Activated CD4-positive, alpha-beta T cell treated with anti-CD3 and anti-CD28 coated beads, Interleukin-2, amount 10 ng/mL, durations not matched to agents 7 days and 5 days (primary cell): ENCODE data around the gene LTBP2. TPM values are rescaled to one million over a fixed set of nuclear protein-coding genes. Genes with fewer than 3 reads are reported as not detected.

Experiments
- CTCF ChIA-PET: fragments of 350-600 bp; sonication (Branson Sonifier 250); formaldehyde crosslinking; loops from one replicate; lab custom pipeline; 2021; ENCODE audit warnings: antibody characterized with exemption; lab: Charles Lee
- POLR2A ChIA-PET: fragments of 350-600 bp; sonication (Branson Sonifier 250); formaldehyde crosslinking; loops from one replicate; lab custom pipeline; 2021; ENCODE audit warnings: antibody characterized with exemption; lab: Charles Lee
- DNase-seq: peaks from one replicate; pipeline ENCODE4 v3.0.0-alpha.2; 2020
- H3K27ac Mint-ChIP-seq: one replicate; pipeline ENCODE4 v1.8.0; 2021; ENCODE audit warnings: mild to moderate bottlenecking, moderate library complexity, mixed read lengths
- H3K27me3 Mint-ChIP-seq: one replicate; pipeline ENCODE4 v1.8.0; 2021; ENCODE audit warnings: mixed read lengths
- H3K36me3 Mint-ChIP-seq: one replicate; pipeline ENCODE4 v1.8.0; 2021; ENCODE audit warnings: low read depth, mixed read lengths
- H3K4me1 Mint-ChIP-seq: one replicate; pipeline ENCODE4 v1.8.0; 2021; ENCODE audit warnings: mixed read lengths
- H3K4me3 Mint-ChIP-seq: one replicate; pipeline ENCODE4 v1.8.0; 2021; ENCODE audit warnings: mild to moderate bottlenecking, moderate library complexity, mixed read lengths
- H3K9me3 Mint-ChIP-seq: one replicate; pipeline ENCODE4 v1.8.0; 2021; ENCODE audit warnings: mixed read lengths
- total RNA-seq, 2 experiments: library from RNA; stranded (reverse); gene quantifications; one replicate each; pipeline ENCODE4 v1.2.3, GENCODE V29; 2021

The LTBP2 gene
- total RNA-seq, 2 experiments from 2014 or later: 0.05 to 0.12 TPM

DNA sequence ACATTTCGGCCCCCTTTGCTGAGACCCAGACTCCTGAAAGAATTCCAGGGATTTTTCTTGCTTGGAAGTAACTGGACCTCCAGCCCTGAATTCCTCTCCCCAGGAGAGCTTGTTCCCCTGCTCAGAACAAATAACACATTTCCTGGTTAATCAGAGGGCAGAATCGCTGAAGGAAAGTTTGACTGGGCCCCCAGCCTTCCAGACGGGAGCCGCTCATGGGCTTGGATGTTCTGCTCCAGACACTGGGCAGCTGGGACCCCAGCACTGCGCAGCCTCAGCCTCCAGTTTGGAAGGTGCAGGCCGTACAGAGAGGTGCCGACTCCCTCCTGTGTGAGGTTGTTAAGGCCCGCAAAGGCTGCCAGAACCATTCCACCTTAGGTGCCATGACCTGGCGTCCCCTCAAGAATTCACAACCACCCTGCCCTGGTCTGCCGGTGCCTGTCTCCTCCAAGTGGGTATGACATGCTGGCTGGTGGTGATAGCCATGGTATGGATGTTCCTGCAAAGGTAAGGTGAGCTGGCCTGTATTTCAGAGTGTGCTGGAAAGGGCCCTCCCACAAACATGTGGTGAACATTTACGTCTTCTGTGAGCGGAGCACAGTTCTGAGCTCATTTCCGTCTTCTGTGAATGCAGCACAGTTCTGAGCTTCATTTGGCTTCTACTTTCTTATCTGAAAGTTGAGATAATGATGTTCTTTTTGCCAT is 5.1 kb upstream of the LTBP2 start:
- peaks cover 1% of the 10 kb centered on the region for H3K9me3 Mint-ChIP-seq
- ChIA-PET CTCF (interaction anchor here (0.7 to 4.3 kb wide), 4 partner anchors 8 to 1347 kb away, joined by 3 to 20 read pairs (median 4); partner anchors contain the start of gene YLPM1), POLR2A (interaction anchor here (0.6 kb wide), 1 partner anchor 96 kb away, joined by 3 read pairs; the partner anchor contains the start of genes AREL1 and FCF1)
- H3K36me3 Mint-ChIP-seq: no peaks in the 10 kb centered on the region
- H3K27ac Mint-ChIP-seq: peak overlapping the region; percentile 89
- peaks cover 28% of the 10 kb centered on the region for H3K27me3 Mint-ChIP-seq
- no peak overlapping the region for H3K4me3 Mint-ChIP-seq
- no peak for DNase-seq
- H3K4me1 Mint-ChIP-seq: peaks cover 53% of the 10 kb centered on the region

DNA sequence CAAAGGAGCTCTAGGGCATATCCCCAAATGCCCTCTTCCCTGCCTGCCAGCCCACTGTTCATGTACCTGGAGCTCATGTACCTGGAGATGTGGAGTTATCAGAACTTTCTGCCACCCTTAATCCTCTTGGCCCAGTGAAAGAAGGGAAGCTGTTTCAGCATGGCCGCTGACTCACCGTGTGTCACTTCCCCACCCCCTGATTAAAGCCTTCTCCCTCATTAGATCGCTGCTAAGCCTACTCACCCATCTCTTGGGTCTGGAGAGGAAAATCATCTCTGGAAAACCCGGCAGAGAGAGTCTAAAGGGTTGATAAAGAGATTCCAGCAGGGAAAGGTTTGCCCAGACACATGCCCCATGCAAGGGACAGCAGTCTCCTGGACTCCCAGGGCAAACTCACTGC is 4.5 kb upstream of the LTBP2 start:
- Mint-ChIP-seq H3K4me3 (no peak overlapping the region), H3K4me1 (peaks cover 53% of the 10 kb centered on the region), H3K27me3 (peaks cover 28% of the 10 kb centered on the region), H3K27ac (peak overlapping the region; percentile 65), H3K36me3 (no peaks in the 10 kb centered on the region), H3K9me3 (peaks cover 1% of the 10 kb centered on the region)
- ChIA-PET CTCF (interaction anchor here (0.7 to 4.3 kb wide), 4 partner anchors 8 to 1348 kb away, joined by 3 to 20 read pairs (median 4); partner anchors contain the start of gene YLPM1), POLR2A (no interaction called here)
- no peak for DNase-seq

- Mint-ChIP-seq H3K36me3 (no peaks in the 10 kb centered on the region), H3K4me1 (peaks cover 49% of the 10 kb centered on the region), H3K27ac (peak overlapping the region; percentile 10), H3K9me3 (peaks cover 1% of the 10 kb centered on the region), H3K4me3 (no peak overlapping the region), H3K27me3 (peaks cover 33% of the 10 kb centered on the region)
- DNase-seq: no peak
- CTCF ChIA-PET: interaction anchor here (0.6 to 1.1 kb wide), 3 partner anchors 11 to 47 kb away, joined by 3 to 5 read pairs (median 5); no protein-coding TSS in a partner anchor
- POLR2A ChIA-PET: no interaction called here
Measured at GRCh38 chr14:74615735-74616134, 3.7 kb upstream of the LTBP2 start.

GRCh38 chr14:74614508-74615495 is 2.8 kb upstream of the LTBP2 start:
- POLR2A ChIA-PET: interaction anchor here (0.5 to 0.6 kb wide), 2 partner anchors 223 to 263 kb away, joined by 3 read pairs; no protein-coding TSS in a partner anchor

GRCh38 chr14:74613211-74613914 is 1.3 kb upstream of the LTBP2 start:
- peaks cover 49% of the 10 kb centered on the region for H3K27me3 Mint-ChIP-seq
- no peak overlapping the region for H3K27ac Mint-ChIP-seq
- H3K36me3 Mint-ChIP-seq: no peaks in the 10 kb centered on the region
- peak overlapping the region; percentile 5 for H3K4me3 Mint-ChIP-seq
- H3K9me3 Mint-ChIP-seq: peaks cover 1% of the 10 kb centered on the region
- no peak for DNase-seq
- ChIA-PET POLR2A (no interaction called here), CTCF (interaction anchor here (0.6 to 6.4 kb wide), 27 partner anchors 10 to 824 kb away, joined by 3 to 64 read pairs (median 4); partner anchors contain the start of gene YLPM1)
- peaks cover 33% of the 10 kb centered on the region for H3K4me1 Mint-ChIP-seq

More at GRCh38 chr14:74614508-74615495, 2.8 kb upstream of the LTBP2 start:
- no peak overlapping the region for H3K27ac Mint-ChIP-seq
- H3K4me1 Mint-ChIP-seq: peaks cover 40% of the 10 kb centered on the region
- no peak overlapping the region for H3K4me3 Mint-ChIP-seq
- H3K36me3 Mint-ChIP-seq: no peaks in the 10 kb centered on the region
- H3K9me3 Mint-ChIP-seq: peaks cover 1% of the 10 kb centered on the region
- peaks cover 42% of the 10 kb centered on the region for H3K27me3 Mint-ChIP-seq
- CTCF ChIA-PET: interaction anchor here (0.6 to 1.0 kb wide), 3 partner anchors 25 to 355 kb away, joined by 3 read pairs; no protein-coding TSS in a partner anchor
- DNase-seq: no peak

DNA sequence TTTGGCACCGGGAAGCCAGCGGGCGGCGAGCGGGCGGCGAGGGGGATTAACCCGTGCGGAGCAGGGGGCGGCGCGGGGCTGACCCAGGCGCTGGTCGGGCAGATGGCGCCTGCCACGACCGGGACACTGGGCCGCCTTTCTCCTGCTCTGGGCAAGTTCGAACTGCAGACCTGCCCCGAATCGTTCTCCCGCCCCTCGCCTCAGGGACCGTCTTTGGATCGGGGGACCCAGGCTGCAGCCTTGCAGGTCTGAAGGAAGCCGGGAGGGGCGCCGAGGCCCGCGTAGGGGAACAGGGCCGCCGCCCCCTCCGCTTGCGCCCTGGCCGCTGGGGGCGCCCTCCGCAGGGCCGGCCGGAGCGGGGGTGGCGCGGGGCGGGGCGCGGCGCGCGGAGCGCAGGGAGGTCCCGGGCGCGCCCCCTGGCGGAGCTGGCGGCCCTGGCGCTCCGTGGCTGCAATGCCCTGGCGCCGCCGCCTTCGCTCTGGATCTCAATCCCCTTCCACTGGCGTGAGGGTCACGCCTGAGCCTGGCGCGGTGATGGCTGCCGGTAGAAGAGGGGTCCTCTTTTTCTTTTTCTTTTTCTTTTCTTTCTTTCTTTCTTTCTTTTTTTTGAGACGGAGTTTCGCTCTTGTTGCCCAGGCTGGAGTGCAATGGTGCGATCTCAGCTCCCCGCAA is 449 bp upstream of the LTBP2 start:
- Mint-ChIP-seq H3K36me3 (no peaks in the 10 kb centered on the region), H3K4me3 (peak overlapping the region; percentile 67), H3K9me3 (no peaks in the 10 kb centered on the region), H3K27ac (no peak overlapping the region), H3K27me3 (peaks cover 49% of the 10 kb centered on the region), H3K4me1 (peaks cover 24% of the 10 kb centered on the region)
- DNase-seq: peak; percentile 77
- CTCF ChIA-PET: interaction anchor here (0.6 to 6.4 kb wide), 33 partner anchors 9 to 825 kb away, joined by 3 to 64 read pairs (median 4); partner anchors contain the start of gene YLPM1
- POLR2A ChIA-PET: no interaction called here

DNA sequence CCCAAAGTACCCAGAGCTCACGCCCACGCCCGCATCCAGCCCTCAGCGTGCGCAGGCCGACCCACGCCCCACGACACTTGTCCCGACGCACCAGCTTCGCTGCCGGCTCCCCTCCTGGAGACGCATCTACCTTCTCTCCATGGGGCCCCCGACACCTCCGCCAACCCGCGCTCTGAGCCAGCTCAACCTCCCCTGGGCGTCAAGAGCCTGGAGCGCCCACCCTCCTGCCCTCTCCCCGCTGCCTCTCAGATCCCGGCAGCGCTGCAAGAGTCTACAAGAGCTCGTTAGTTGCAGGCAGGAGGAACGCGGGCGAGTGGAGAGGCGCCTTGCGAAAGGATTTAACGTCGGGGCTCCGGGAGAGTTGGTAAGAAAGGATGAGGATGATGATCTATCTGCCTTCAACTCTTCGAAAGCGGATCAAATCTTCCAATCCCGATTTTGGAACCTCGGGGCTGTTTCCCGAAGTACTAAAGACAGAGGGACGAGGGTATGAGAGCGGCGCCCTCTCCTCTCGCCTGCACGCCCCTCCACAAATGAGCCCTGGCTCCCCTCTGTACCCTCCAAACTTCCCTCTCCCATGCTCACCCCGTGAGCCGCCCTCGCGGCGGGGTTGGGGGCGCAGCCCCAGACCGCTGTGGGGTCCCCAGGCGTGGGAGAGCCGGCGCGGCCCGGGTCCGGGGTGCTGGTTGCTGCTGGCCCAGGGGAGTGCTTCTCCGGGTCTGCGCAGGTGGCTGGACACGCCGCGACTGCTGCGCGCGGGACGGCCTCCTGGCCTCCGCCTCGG is 979 bp downstream of the LTBP2 start:
- no peaks in the 10 kb centered on the region for H3K36me3 Mint-ChIP-seq
- no peak overlapping the region for H3K27ac Mint-ChIP-seq
- POLR2A ChIA-PET: no interaction called here
- peaks cover 49% of the 10 kb centered on the region for H3K27me3 Mint-ChIP-seq
- DNase-seq: no peak
- H3K9me3 Mint-ChIP-seq: no peaks in the 10 kb centered on the region
- peaks cover 20% of the 10 kb centered on the region for H3K4me1 Mint-ChIP-seq
- H3K4me3 Mint-ChIP-seq: no peak overlapping the region
- CTCF ChIA-PET: interaction anchor here (0.7 to 6.4 kb wide), 9 partner anchors 12 to 200 kb away, joined by 3 to 64 read pairs (median 8); partner anchors contain the start of gene YLPM1

- Mint-ChIP-seq H3K27me3 (peaks cover 41% of the 10 kb centered on the region), H3K9me3 (no peaks in the 10 kb centered on the region)
- POLR2A ChIA-PET: no interaction called here
Measured at GRCh38 chr14:74610199-74610865, 1.7 kb downstream of the LTBP2 start.

GRCh38 chr14:74609721-74610120 is 2.3 kb downstream of the LTBP2 start:
- no peak overlapping the region for H3K4me3 Mint-ChIP-seq
- no peak overlapping the region for H3K27ac Mint-ChIP-seq
- POLR2A ChIA-PET: no interaction called here

More at GRCh38 chr14:74610199-74610865, 1.7 kb downstream of the LTBP2 start:
- Mint-ChIP-seq H3K4me3 (no peak overlapping the region), H3K36me3 (no peaks in the 10 kb centered on the region), H3K27ac (no peak overlapping the region), H3K4me1 (peaks cover 16% of the 10 kb centered on the region)
- CTCF ChIA-PET: interaction anchor here (0.7 to 6.4 kb wide), 5 partner anchors 11 to 226 kb away, joined by 3 to 64 read pairs (median 4); no protein-coding TSS in a partner anchor
- DNase-seq: no peak

GRCh38 chr14:74608959-74609611 is 3.0 kb downstream of the LTBP2 start:
- ChIA-PET CTCF (interaction anchor here (0.6 to 6.4 kb wide), 20 partner anchors 10 to 523 kb away, joined by 3 to 64 read pairs (median 4); partner anchors contain the start of gene YLPM1), POLR2A (no interaction called here)
- Mint-ChIP-seq H3K4me3 (no peak overlapping the region), H3K27ac (no peak overlapping the region), H3K36me3 (no peaks in the 10 kb centered on the region), H3K27me3 (peaks cover 32% of the 10 kb centered on the region), H3K9me3 (no peaks in the 10 kb centered on the region), H3K4me1 (peaks cover 9% of the 10 kb centered on the region)
- peak; percentile 88 for DNase-seq

More at GRCh38 chr14:74609721-74610120, 2.3 kb downstream of the LTBP2 start:
- H3K4me1 Mint-ChIP-seq: peaks cover 13% of the 10 kb centered on the region
- H3K36me3 Mint-ChIP-seq: no peaks in the 10 kb centered on the region
- peaks cover 37% of the 10 kb centered on the region for H3K27me3 Mint-ChIP-seq
- CTCF ChIA-PET: interaction anchor here (0.6 to 6.4 kb wide), 6 partner anchors 9 to 226 kb away, joined by 3 to 64 read pairs (median 4); no protein-coding TSS in a partner anchor
- DNase-seq: no peak
- no peaks in the 10 kb centered on the region for H3K9me3 Mint-ChIP-seq
